Muscle of leg (tissue), 11 donors: ENCODE results near the gene DRAM1. TPM values are rescaled to one million over a fixed set of nuclear protein-coding genes. Genes with fewer than 3 reads are reported as not detected.
"Not testable (repeated sequence)": the region's sequence is repeated elsewhere in the genome, so short reads cannot be mapped to it uniquely, and the experiment has no call there.

Experiments
- DNase-seq: peaks from one replicate; pipeline ENCODE4 v3.0.0; 2013
- H3K27ac ChIP-seq: one replicate; pipeline ENCODE4 v1.5.1; 2013; ENCODE audit warnings: mild to moderate bottlenecking, low read length, control low read depth
- H3K27me3 ChIP-seq: one replicate; pipeline ENCODE4 v1.6.1; 2013; ENCODE audit warnings: low read length; ENCODE audit not compliant: control insufficient read depth, insufficient read depth
- H3K36me3 ChIP-seq: one replicate; pipeline ENCODE4 v1.6.1; 2013; ENCODE audit warnings: low read length; ENCODE audit not compliant: control insufficient read depth, insufficient read depth
- H3K4me1 ChIP-seq: one replicate; pipeline ENCODE4 v1.6.1; 2013; ENCODE audit warnings: low read length; ENCODE audit not compliant: control insufficient read depth, insufficient read depth
- H3K4me3 ChIP-seq: one replicate; pipeline ENCODE4 v1.5.1; 2013; ENCODE audit warnings: low read length, control low read depth
- H3K9me3 ChIP-seq: replicated peaks from 2 replicates; pipeline ENCODE4 v1.6.1; 2013; ENCODE audit warnings: low read depth, low read length; ENCODE audit not compliant: control insufficient read depth
- WGBS: methylation state at CpG from one replicate; pipeline ENCODE4 v1.1.5; 2013; ENCODE audit warnings: missing lambda C conversion rate; ENCODE audit not compliant: insufficient coverage; 5-methylcytosine and 5-hydroxymethylcytosine counted together
- polyA plus RNA-seq, 8 donors: library from polyadenylated mRNA; unstranded; fragments of 120-200 nt; gene quantifications; one replicate each; pipeline versions ENCODE4 v1.2.1 to v1.2.3, GENCODE V29; 2013; ENCODE audit warnings: inconsistent platforms in 1 of 8, low replicate concordance in 1 of 8; ENCODE audit not compliant: insufficient read length in 8 of 8, insufficient read depth in 1 of 8
- total RNA-seq: library from RNA; stranded (reverse); fragments of 120-200 nt; gene quantifications from one replicate; pipeline ENCODE4 v1.2.4, GENCODE V29; 2013

The DRAM1 gene
- total and polyA plus RNA-seq, 9 donors: 1.7 to 3.6 (median 2.9) TPM

DNA sequence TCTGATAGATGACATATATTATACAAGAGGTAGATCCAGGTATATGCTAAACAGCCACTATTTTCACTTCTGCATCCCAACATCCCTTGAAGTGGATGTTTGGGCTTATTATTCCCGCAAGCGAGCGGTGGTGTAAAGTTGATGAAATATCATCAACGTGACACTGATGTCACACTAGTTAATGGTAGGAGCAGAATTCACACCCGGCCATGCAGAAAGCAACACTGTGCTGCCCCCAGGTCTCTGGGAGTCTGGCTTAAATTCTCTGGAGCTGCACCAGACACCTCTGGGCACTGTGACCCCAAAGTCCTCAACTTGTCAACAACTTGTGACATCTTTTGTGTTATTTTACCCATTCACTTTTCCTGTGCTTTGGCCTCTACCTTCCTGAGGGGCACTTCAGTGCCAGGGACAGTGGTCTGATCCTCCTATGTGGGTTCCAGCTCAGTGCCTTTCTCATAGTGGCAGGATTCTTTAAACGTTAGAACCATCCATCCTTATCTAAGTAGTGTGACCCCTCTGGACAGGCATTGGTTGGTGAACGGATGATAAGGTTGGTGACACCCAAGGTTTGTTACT, 952 bp downstream of the DRAM1 start:
- no peaks in the 10 kb centered on the region for H3K27me3 ChIP-seq
- peak overlapping the region; percentile 84 for H3K4me3 ChIP-seq
- peaks cover 7% of the 10 kb centered on the region for H3K4me1 ChIP-seq
- 31% methylated on average over 2 of the region's 7 CpGs for WGBS
- DNase-seq: peak; percentile 21
- no peaks in the 10 kb centered on the region for H3K36me3 ChIP-seq
- H3K9me3 ChIP-seq: no peaks in the 10 kb centered on the region
- H3K27ac ChIP-seq: peak overlapping the region; percentile 80

DNA sequence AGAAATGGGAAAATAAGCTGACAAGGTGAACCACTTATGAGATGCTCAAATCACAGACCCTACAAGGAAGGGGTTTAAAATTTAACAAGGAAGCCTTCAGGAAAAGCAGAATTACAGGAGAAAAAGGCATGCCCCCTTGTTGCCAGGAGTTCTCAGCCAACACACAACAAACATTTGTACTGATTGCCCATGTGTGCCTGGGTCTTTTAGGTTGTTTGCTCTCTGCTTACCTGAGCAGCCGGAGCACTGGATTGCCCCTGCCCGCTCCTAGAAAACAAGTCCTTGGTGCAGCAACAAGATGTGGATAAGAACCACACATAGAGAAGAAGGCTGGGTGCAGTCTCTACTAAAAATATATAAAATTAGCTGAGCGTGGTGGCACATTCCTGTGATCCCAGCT, 3.4 kb downstream of the DRAM1 start:
- WGBS: 100% methylated on average over 1 of the region's 3 CpGs
- Histone ChIP-seq H3K36me3 (no peaks in the 10 kb centered on the region), H3K9me3 (no peaks in the 10 kb centered on the region), H3K27ac (no peak overlapping the region), H3K27me3 (no peaks in the 10 kb centered on the region), H3K4me3 (no peak overlapping the region), H3K4me1 (peaks cover 7% of the 10 kb centered on the region)
- no peak for DNase-seq

DNA sequence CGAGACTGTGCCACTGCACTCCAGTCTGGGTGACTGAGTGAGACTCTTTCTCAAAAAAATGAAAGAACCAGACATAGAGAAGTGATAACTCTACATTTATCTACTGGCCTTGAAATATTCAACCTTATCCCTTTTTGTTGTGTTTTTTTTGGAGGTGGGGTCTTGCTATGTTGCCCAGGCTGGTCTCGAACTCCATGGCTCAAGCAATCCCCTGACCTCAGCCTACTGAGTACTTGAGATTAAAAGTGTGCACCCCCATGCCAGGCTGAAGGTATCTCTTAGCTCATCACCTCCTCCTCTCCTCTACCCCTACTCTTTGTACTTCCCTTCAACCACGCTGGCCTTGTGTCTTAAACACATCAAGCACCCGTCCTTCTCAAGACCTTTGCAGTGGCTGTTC, 3.8 kb downstream of the DRAM1 start:
- Histone ChIP-seq H3K27me3 (no peaks in the 10 kb centered on the region), H3K27ac (no peak overlapping the region), H3K4me1 (peaks cover 5% of the 10 kb centered on the region), H3K4me3 (no peak overlapping the region), H3K9me3 (no peaks in the 10 kb centered on the region), H3K36me3 (no peaks in the 10 kb centered on the region)
- no peak for DNase-seq
- WGBS: 77% methylated on average over 2 of the region's 4 CpGs

DNA sequence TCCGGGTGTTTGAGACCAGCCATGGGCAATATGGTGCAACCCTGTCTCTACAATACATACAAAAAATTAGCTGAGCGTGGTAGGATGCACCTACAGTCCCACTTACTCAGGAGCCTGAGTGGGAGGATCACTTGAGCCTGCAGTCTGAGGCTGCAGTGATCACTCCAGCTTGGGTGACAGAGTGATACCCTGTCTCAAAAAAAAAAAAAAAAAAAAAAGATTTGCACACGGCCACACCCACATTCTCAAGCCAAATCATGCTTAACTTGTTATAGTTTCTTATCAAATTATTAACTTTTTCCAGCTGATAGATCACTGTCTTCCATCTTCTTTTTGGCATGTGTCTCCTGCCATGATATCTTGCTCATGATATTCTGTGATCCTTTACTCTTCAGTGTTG, 6.8 kb downstream of the DRAM1 start:
- no peaks in the 10 kb centered on the region for H3K36me3 ChIP-seq
- no peak overlapping the region for H3K27ac ChIP-seq
- H3K4me3 ChIP-seq: no peak overlapping the region
- no CpG with 5 or more reads among the region's 3 CpGs for WGBS
- no peak for DNase-seq
- no peaks in the 10 kb centered on the region for H3K4me1 ChIP-seq
- H3K9me3 ChIP-seq: no peaks in the 10 kb centered on the region
- H3K27me3 ChIP-seq: no peaks in the 10 kb centered on the region

DNA sequence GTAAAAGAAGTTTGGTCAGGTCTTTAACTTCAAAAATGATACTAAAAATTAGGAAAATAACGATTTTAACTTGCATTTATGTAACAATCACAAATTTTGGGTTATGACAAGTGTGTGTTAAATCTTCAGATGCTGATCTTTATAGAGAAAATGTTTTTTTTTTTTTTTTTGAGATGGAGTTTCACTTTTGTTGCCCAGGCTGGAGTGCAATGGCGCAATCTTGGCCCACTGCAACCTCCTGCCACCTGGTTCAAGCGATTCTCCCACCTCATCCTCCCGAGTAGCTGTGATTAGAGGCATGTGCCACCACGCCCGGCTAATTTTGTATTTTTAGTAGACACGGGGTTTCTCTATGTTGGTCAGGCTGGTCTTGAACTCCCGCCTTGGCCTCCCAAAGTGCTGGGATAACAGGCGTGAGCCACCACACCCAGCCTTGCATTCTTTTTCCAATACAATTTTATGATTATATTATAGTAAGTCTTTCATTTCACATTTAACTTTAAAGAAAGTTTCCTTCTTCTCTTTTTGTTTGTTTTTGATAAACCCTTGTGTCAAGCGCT, 7.5 kb downstream of the DRAM1 start:
- not testable (repeated sequence) for H3K27me3 ChIP-seq, H3K9me3 ChIP-seq, H3K4me1 ChIP-seq, H3K4me3 ChIP-seq, DNase-seq, H3K27ac ChIP-seq, H3K36me3 ChIP-seq
- no CpG with 5 or more reads among the region's 10 CpGs for WGBS

- WGBS: no CpG with 5 or more reads among the region's 4 CpGs
- Histone ChIP-seq H3K9me3 (no peaks in the 10 kb centered on the region), H3K27ac (no peak overlapping the region), H3K27me3 (no peaks in the 10 kb centered on the region), H3K4me1 (no peaks in the 10 kb centered on the region), H3K36me3 (no peaks in the 10 kb centered on the region), H3K4me3 (no peak overlapping the region)
- no peak for DNase-seq
Measured at GRCh38 chr12:101885912-101886561, 8.7 kb downstream of the DRAM1 start.

- Histone ChIP-seq H3K4me1 (no peaks in the 10 kb centered on the region), H3K27ac (no peak overlapping the region), H3K9me3 (no peaks in the 10 kb centered on the region), H3K27me3 (no peaks in the 10 kb centered on the region), H3K4me3 (no peak overlapping the region), H3K36me3 (no peaks in the 10 kb centered on the region)
- 88% methylated on average over 3 of the region's 6 CpGs for WGBS
- no peak for DNase-seq
Measured at GRCh38 chr12:101889211-101889752, 11.9 kb downstream of the DRAM1 start.

DNA sequence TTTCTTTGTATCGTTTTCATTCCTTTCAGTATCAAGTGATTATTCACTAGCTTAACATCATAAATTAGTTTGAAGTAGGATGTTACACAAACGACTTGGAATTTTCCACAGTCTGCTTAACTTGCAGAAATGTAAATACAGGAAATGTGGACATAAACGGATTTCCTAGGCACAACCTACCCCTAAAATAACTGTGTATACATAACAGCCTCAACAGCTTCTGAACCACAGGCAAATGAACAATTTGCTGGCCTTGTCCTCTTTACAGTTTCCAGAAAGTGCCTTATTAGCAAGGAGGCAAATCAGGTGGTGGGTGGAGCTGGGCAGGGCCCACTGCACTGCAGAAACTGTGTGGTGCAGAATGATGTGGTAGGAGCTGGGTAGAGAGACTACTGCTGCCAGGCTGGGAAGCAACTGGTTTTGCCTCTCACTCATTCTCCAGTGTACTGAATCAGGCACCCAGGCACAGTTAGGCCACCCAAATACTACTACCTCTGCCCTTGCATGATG, 14.1 kb downstream of the DRAM1 start:
- Histone ChIP-seq H3K4me3 (no peak overlapping the region), H3K27me3 (no peaks in the 10 kb centered on the region), H3K27ac (no peak overlapping the region), H3K36me3 (no peaks in the 10 kb centered on the region), H3K4me1 (no peaks in the 10 kb centered on the region), H3K9me3 (no peaks in the 10 kb centered on the region)
- peak; percentile 56 for DNase-seq
- no CpG with 5 or more reads among the region's 3 CpGs for WGBS

DNA sequence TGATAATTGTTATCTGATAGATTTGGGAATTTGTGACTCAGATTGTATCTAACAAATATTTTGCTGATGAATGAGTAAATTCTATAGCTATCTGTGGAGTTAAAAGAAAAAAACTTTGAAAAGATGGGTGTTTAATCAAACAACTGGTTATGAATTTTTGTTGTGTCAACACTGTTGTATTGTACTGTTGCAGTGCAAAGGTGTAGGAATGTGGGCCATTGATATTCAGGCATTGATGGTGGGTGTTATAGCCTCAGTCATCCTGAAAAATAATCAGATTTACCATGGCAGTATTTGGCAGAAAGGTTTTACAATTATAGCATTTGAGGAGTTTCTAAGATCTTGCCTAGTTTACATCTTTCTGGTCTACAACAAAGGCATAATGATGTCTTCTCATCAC, 15.4 kb downstream of the DRAM1 start:
- Histone ChIP-seq H3K27me3 (no peaks in the 10 kb centered on the region), H3K36me3 (no peaks in the 10 kb centered on the region), H3K9me3 (no peaks in the 10 kb centered on the region), H3K4me1 (no peaks in the 10 kb centered on the region), H3K4me3 (no peak overlapping the region), H3K27ac (no peak overlapping the region)
- DNase-seq: no peak

DNA sequence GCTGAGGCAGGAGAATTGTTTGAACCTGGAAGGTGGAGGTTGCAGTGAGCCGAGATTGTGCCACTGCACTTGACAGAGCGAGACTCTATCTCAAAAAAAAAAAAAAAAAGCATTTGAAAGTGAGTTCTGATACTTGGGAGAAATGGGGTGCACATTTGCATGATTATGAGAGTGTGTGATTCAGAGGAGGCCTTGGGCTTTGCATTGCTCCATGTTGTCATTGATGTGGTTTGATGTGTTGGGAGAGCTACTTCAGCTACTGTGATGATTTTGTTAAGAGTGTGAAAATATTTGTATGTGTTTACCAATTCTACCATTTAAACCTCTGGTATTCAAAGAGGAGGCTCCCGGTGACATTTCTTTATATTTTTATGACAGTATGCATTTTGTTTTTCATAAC, 24.4 kb downstream of the DRAM1 start:
- no peaks in the 10 kb centered on the region for H3K9me3 ChIP-seq
- H3K36me3 ChIP-seq: no peaks in the 10 kb centered on the region
- WGBS: 80% methylated on average over 2 of the region's 3 CpGs
- no peak overlapping the region for H3K27ac ChIP-seq
- H3K27me3 ChIP-seq: no peaks in the 10 kb centered on the region
- DNase-seq: no peak
- H3K4me3 ChIP-seq: no peak overlapping the region
- no peaks in the 10 kb centered on the region for H3K4me1 ChIP-seq
